ENCODE results near the gene SHD.

DNA sequence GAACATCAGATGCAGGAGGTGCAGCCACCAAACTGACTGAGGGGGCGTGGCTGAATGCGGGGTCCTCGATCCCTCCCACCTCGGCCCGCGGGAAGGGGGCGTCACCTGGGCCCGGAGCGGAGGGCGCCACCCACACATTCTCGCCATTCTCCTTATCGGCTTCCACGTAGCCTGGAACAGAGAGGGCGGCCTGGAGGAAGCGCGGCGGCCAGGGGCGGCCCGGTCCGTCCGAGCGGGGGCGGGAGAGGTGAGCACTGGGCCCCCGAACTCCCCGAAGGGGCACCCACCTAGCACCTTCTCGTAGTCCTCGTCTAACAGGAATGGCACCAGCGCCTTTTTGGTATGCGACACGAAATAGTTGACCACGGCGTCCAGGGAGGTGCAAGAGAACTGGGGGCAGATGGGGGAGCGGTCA is 47.8 kb downstream of the SHD start:
- TF ChIP-seq, protein P1, sequence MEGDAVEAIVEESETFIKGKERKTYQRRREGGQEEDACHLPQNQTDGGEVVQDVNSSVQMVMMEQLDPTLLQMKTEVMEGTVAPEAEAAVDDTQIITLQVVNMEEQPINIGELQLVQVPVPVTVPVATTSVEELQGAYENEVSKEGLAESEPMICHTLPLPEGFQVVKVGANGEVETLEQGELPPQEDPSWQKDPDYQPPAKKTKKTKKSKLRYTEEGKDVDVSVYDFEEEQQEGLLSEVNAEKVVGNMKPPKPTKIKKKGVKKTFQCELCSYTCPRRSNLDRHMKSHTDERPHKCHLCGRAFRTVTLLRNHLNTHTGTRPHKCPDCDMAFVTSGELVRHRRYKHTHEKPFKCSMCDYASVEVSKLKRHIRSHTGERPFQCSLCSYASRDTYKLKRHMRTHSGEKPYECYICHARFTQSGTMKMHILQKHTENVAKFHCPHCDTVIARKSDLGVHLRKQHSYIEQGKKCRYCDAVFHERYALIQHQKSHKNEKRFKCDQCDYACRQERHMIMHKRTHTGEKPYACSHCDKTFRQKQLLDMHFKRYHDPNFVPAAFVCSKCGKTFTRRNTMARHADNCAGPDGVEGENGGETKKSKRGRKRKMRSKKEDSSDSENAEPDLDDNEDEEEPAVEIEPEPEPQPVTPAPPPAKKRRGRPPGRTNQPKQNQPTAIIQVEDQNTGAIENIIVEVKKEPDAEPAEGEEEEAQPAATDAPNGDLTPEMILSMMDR (IDR thresholded peaks at IDR 0.05), result no peak
- no peak for TF ChIP-seq POLR2A (IDR thresholded peaks at IDR 0.05)
